ENCODE results near the gene AOX1.
A peak's percentile ranks its signal among the peaks of the same experiment; 100 is the strongest.
"Not testable (repeated sequence)": the region's sequence is repeated elsewhere in the genome, so short reads cannot be mapped to it uniquely, and the experiment has no call there.

AOX1 gene

GRCh38 chr2:200592406-200593075, 6.7 kb downstream of the AOX1 start:
- no peak for DNase-seq (ENCODE audit: low spot score in 2 of 2)
- H3K27ac Mint-ChIP-seq = no peak overlapping the region
- no peaks in the 10 kb centered on the region for H3K4me1 Mint-ChIP-seq
- H3K4me3 Mint-ChIP-seq = no peak overlapping the region
- no peaks in the 10 kb centered on the region for H3K9me3 Mint-ChIP-seq
- ATAC-seq = no peak
- no peaks in the 10 kb centered on the region for H3K36me3 Mint-ChIP-seq

- H3K4me1 Mint-ChIP-seq = no peaks in the 10 kb centered on the region
- DNase-seq (ENCODE audit: low spot score in 2 of 2) (no peak), ATAC-seq (no peak)
- H3K4me3 Mint-ChIP-seq = no peak overlapping the region
- H3K36me3 Mint-ChIP-seq = no peaks in the 10 kb centered on the region
- no peaks in the 10 kb centered on the region for H3K9me3 Mint-ChIP-seq
- H3K27ac Mint-ChIP-seq = no peak overlapping the region
These were observed 8.1 kb downstream of the AOX1 start for GRCh38 chr2:200593905-200594304.

- H3K36me3 Mint-ChIP-seq = no peaks in the 10 kb centered on the region
- H3K4me1 Mint-ChIP-seq = no peaks in the 10 kb centered on the region
- ATAC-seq (no peak), DNase-seq (ENCODE audit: low spot score in 2 of 2) (no peak)
- H3K9me3 Mint-ChIP-seq = no peaks in the 10 kb centered on the region
- H3K27ac Mint-ChIP-seq = no peak overlapping the region
- H3K4me3 Mint-ChIP-seq = no peak overlapping the region
These were observed 10.1 kb downstream of the AOX1 start for GRCh38 chr2:200595913-200596312.

GRCh38 chr2:200596774-200597570, 11.2 kb downstream of the AOX1 start:
- Mint-ChIP-seq H3K4me1 (no peaks in the 10 kb centered on the region), H3K36me3 (no peaks in the 10 kb centered on the region), H3K27ac (no peak overlapping the region), H3K9me3 (no peaks in the 10 kb centered on the region), H3K4me3 (no peak overlapping the region)
- no peak for DNase-seq (ENCODE audit: low spot score in 2 of 2)
- no peak for ATAC-seq

- no peak for DNase-seq (ENCODE audit: low spot score in 2 of 2)
- Mint-ChIP-seq H3K4me1 (no peaks in the 10 kb centered on the region), H3K36me3 (no peaks in the 10 kb centered on the region), H3K4me3 (no peak overlapping the region), H3K27ac (no peak overlapping the region), H3K9me3 (no peaks in the 10 kb centered on the region)
- no peak for ATAC-seq
These were observed 13.4 kb downstream of the AOX1 start for GRCh38 chr2:200599206-200599605.

- H3K9me3 Mint-ChIP-seq = no peaks in the 10 kb centered on the region
- H3K4me1 Mint-ChIP-seq = no peaks in the 10 kb centered on the region
- no peak overlapping the region for H3K27ac Mint-ChIP-seq
- no peak for ATAC-seq
- no peaks in the 10 kb centered on the region for H3K36me3 Mint-ChIP-seq
- no peak for DNase-seq (ENCODE audit: low spot score in 2 of 2)
- H3K4me3 Mint-ChIP-seq = no peak overlapping the region
These were observed 14.9 kb downstream of the AOX1 start for GRCh38 chr2:200600549-200601225.

GRCh38 chr2:200602584-200602983, 16.8 kb downstream of the AOX1 start:
- Mint-ChIP-seq H3K4me1 (no peaks in the 10 kb centered on the region), H3K9me3 (peaks cover under 1% of the 10 kb centered on the region), H3K36me3 (no peaks in the 10 kb centered on the region), H3K27ac (no peak overlapping the region), H3K4me3 (no peak overlapping the region)
- no peak for ATAC-seq
- no peak for DNase-seq (ENCODE audit: low spot score in 2 of 2)

GRCh38 chr2:200603972-200604371, 18.2 kb downstream of the AOX1 start:
- H3K4me3 Mint-ChIP-seq = no peak overlapping the region
- no peaks in the 10 kb centered on the region for H3K36me3 Mint-ChIP-seq
- no peak for ATAC-seq
- H3K27ac Mint-ChIP-seq = no peak overlapping the region
- no peak for DNase-seq (ENCODE audit: low spot score in 2 of 2)
- H3K4me1 Mint-ChIP-seq = no peaks in the 10 kb centered on the region
- H3K9me3 Mint-ChIP-seq = peaks cover 4% of the 10 kb centered on the region

GRCh38 chr2:200604571-200605255, 18.9 kb downstream of the AOX1 start:
- H3K4me1 Mint-ChIP-seq = no peaks in the 10 kb centered on the region
- no peaks in the 10 kb centered on the region for H3K36me3 Mint-ChIP-seq
- H3K9me3 Mint-ChIP-seq = peaks cover 4% of the 10 kb centered on the region
- no peak overlapping the region for H3K27ac Mint-ChIP-seq
- H3K4me3 Mint-ChIP-seq = no peak overlapping the region
- DNase-seq (ENCODE audit: low spot score in 2 of 2) (no peak), ATAC-seq (no peak)

GRCh38 chr2:200608341-200609027, 22.7 kb downstream of the AOX1 start:
- peak; percentile 44 for ATAC-seq
- Mint-ChIP-seq H3K9me3 (peaks cover 4% of the 10 kb centered on the region), H3K4me1 (no peaks in the 10 kb centered on the region), H3K27ac (no peak overlapping the region), H3K4me3 (no peak overlapping the region), H3K36me3 (no peaks in the 10 kb centered on the region)
- no peak for DNase-seq (ENCODE audit: low spot score in 2 of 2)

- no peaks in the 10 kb centered on the region for H3K36me3 Mint-ChIP-seq
- no peak overlapping the region for H3K27ac Mint-ChIP-seq
- no peaks in the 10 kb centered on the region for H3K4me1 Mint-ChIP-seq
- ATAC-seq (no peak), DNase-seq (ENCODE audit: low spot score in 2 of 2) (no peak)
- H3K9me3 Mint-ChIP-seq = peaks cover 4% of the 10 kb centered on the region
- no peak overlapping the region for H3K4me3 Mint-ChIP-seq
These were observed 23.3 kb downstream of the AOX1 start for GRCh38 chr2:200609028-200609614.

- peak; percentile 64 for ATAC-seq
- H3K9me3 Mint-ChIP-seq; H3K27ac Mint-ChIP-seq; DNase-seq (ENCODE audit: low spot score in 2 of 2); H3K4me3 Mint-ChIP-seq; H3K4me1 Mint-ChIP-seq; H3K36me3 Mint-ChIP-seq: not testable (repeated sequence)
These were observed 24.4 kb downstream of the AOX1 start for GRCh38 chr2:200610217-200610616.

GRCh38 chr2:200613692-200614091, 27.9 kb downstream of the AOX1 start:
- Mint-ChIP-seq H3K4me1 (peaks cover 10% of the 10 kb centered on the region), H3K9me3 (no peaks in the 10 kb centered on the region), H3K4me3 (no peak overlapping the region), H3K27ac (no peak overlapping the region), H3K36me3 (no peaks in the 10 kb centered on the region)
- ATAC-seq (no peak), DNase-seq (ENCODE audit: low spot score in 2 of 2) (no peak)

GRCh38 chr2:200614249-200614648, 28.4 kb downstream of the AOX1 start:
- ATAC-seq (peak; percentile 87), DNase-seq (ENCODE audit: low spot score in 2 of 2) (no peak)
- H3K9me3 Mint-ChIP-seq = no peaks in the 10 kb centered on the region
- H3K4me1 Mint-ChIP-seq = peaks cover 13% of the 10 kb centered on the region
- H3K36me3 Mint-ChIP-seq = no peaks in the 10 kb centered on the region
- H3K27ac Mint-ChIP-seq = no peak overlapping the region
- no peak overlapping the region for H3K4me3 Mint-ChIP-seq

GRCh38 chr2:200615247-200615646, 29.4 kb downstream of the AOX1 start:
- ATAC-seq = no peak
- Mint-ChIP-seq H3K36me3 (no peaks in the 10 kb centered on the region), H3K4me1 (peaks cover 13% of the 10 kb centered on the region), H3K4me3 (no peak overlapping the region), H3K27ac (no peak overlapping the region), H3K9me3 (no peaks in the 10 kb centered on the region)
- DNase-seq (ENCODE audit: low spot score in 2 of 2) = no peak

Data from stimulated activated effector memory CD8-positive, alpha-beta T cell treated with anti-CD3 and anti-CD28 coated beads, Interleukin-12 subunit alpha, Interleukin-12 subunit beta, amount 100 ng/mL, for 72 hours (primary cell).